Measurements from ENCODE around the gene ZNF687.
"Not testable (repeated sequence)": the region's sequence is repeated elsewhere in the genome, so short reads cannot be mapped to it uniquely, and the experiment has no call there.

ZNF687 gene

DNA sequence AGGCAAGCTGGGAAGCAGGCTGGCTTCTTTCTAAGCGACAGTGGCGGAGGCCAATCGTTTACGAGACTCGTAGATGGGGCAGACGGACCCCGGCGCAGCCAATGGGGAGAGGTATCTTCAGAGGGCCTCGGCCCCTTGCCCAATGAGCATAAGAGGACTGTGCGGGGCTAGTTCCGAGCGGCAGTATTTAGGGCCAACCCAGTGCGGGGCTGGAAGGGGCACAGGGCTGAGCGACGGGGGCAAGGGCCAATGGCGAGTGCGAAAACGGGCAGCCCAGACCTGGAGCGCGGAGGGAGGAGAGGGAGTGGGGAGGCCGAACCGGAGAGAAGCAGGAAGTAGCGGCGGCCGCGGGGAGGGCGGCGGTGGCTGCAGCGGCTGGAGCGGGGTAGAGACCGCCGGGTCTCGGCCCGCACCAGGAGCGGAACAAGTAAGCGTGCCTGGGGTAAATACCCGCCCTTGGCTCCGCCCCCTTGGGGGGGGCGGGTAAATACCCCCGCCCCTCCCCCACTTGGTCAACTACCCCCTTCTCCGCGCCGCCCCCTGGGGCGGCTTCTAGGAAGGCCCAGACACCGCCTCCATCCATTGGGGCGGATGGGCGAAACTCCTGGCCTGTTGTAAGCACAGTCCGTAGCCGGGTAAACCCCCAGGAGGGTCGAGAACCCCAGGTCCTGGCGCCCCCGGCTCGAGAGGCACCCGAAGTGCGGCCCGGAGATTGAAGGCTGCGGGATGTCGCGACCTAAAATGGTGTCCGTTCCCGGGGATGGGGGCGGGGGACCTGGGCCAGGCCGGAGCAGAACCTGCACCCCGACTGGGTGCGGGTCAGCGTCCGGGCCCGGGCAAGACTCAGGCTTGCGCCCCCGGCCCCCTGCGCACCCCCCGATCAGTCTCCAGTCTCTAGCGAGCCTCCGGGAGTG, at the start of gene ZNF687:
Gene ZNF687, plus strand, starts transcription at position 331 of the 914 bp plus-strand sequence. CDS start 3,993 bp downstream, outside the sequence.
- peak; percentile 100 for DNase-seq (ENCODE audit: low spot score)

GRCh38 chr1:151235235-151235634, 46.9 kb upstream of the ZNF687 start:
- DNase-seq (ENCODE audit: low spot score), result no peak

GRCh38 chr1:151237678-151238466, 44.2 kb upstream of the ZNF687 start:
- DNase-seq (ENCODE audit: low spot score), result no peak

- no peak for DNase-seq (ENCODE audit: low spot score)
These were observed 43.7 kb upstream of the ZNF687 start for GRCh38 chr1:151238467-151238739.

DNA sequence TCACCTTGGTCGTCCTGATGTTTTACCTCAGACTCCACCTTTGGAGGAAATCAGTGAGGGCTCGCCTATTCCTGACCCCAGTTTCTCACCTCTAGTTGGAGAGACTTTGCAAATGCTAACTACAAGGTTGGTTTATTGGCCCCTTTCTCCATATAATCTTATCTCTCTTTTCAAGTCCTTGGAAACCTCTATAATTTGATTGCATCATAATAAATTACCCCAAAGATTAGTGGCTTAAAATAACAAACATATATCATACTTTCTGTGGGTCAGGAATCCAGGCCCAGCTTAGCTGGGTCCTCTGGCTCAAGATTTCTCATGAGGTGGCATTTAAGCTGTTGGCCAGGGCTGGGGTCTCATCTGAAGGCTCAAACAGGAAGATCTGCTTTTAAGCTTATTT, 39.7 kb upstream of the ZNF687 start:
- DNase-seq (ENCODE audit: low spot score), result no peak

DNA sequence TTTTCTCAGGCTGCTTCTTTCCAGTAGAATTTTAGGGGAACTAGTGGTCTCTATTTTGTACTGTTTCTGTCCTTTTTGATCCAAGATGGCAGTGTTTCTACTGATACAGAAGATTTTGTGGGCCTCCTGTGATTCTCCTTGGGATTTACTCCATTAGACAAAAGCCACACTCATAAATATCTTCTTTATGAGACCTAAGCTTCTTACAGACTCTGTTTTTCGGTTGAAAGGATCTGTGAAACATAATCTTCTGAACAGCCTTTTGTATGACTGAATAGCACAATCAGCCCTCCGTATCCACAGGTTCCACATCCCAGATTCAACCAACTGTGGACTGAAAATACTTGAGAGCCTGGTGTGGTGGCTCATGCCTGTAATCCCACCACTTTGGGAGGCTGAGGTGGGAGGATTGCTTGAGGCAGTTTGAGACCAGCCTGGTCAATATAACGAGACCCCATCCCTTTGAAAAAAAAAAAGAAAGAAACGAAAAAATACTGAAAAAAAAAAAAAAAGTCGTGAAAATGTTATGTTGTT, 38.3 kb upstream of the ZNF687 start:
- no peak for DNase-seq (ENCODE audit: low spot score)

DNA sequence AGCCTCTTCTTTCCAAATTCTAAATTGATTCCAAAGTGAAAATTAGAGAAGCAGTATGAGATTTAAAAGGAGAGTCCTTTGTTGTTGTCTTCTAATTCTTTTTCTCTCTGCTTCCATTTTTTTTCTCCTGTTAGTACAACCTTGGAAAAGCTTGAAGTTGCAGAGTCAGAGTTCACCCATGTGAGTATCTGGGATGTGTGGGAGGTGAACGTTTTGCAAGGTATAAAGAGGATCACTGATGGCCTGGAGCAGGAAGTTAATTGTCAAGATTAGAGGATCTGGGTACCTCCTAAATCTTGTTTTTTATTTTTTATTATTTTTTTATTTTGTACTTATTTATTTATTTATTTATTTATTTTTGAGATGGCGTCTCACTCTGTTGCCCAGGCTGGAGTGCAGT, 35.3 kb upstream of the ZNF687 start:
- no peak for DNase-seq (ENCODE audit: low spot score)

DNA sequence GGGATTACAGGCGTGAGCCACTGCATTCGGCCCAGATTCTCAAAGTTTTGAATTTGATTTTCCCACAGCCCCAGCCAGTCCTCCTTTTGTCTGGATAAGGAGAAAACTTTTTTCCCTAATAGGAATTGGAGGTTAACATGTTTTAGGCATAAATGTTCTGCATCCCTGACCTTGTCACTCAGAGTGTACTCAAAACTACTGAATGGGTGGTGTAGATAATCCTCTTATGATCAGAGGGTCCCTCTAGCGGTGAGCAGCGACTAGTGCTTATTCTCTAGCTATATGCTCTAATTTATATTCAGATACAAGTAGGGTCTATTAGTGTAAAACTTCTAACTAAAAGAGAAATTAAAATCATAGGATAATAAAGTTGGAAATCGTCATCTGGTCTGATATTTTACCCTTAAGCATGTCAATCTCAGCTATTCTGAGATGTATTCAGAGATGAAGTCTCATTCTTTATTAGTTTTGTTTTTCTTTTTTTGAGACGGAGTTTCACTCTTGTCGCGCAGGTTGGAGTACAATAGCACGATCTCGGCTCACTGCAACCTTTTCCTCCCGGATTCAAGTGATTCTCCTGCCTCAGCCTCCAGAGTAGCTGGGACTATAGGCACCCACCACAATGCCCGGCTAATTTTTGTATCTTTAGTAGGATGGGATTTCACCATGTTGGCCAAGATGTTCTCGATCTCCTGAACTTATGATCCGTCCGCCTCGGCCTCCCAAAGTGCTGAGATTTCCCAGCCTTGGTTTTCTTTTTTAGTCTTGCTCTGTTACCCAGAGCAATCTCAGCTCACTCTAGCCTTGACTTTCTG, 30.2 kb upstream of the ZNF687 start:
- DNase-seq (ENCODE audit: low spot score), result no peak

DNA sequence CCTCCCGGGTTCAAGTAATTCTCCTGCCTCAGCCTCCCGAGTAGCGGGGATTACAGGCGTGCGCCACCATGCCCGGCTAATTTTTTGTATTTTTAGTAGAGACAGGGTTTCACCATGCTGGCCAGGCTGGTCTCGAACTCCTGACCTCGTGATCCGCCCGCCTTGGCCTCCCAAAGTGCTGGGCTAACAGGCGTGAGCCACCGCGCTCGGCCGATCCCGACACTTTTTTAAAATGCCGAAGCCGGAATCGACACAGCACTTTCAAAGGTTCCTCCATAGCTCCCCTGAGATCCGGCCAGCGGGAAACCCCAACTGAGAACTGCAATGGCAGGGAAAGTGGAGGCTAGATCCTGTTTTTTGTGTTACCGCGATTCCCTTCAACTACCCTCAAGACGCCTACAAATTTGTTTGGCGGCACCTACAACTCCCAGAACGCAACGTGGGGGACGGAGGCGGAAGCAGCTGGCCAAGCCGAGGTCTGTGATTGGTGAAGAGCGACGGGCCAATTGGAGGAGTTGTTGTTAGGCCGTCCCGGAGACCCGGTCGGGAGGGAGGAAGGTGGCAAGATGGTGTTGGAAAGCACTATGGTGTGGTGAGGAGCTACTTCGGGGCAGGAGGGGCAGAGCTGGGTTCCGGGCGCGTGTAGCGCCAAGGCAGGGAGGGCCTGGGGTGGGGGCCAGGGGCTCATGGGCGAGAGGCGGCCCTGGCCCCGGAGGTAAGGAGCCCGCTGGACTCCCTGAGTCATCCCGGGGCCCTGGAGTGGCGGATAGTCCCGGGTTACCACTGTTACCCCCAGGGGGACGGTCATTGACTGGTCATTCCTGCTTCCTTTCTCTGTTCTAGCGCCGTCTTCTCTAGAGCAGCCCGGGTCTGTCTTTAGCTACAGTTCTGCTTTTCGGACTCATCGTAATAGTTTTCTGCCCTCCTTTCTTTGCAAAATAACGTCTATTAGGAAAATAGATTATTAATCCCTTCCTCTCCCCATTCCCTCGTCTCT, 27.6 kb upstream of the ZNF687 start, which contains the start of gene PSMD4:
Gene PSMD4, plus strand, starts transcription at position 518 of the 997 bp plus-strand sequence. Its CDS starts 49 bp downstream, at position 567.
- peak; percentile 96 for DNase-seq (ENCODE audit: low spot score)

DNA sequence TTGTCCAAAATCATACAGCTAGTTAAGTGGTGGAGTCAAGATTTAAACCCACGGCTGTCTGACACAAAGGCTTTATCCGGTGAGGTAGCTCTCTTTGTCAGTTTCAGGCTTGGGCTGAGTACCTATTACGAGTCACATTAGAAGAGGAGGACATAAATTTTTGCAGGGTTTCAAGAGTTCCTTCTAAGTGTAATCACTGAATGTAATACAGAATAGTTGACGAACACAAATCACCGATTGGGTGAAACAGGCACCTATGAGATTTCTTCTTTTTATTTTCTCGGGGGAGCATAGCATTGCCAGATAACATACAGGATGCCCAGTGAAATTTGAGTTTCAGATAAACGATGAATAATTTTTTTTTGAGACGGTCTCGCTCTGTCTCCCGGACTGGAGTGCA, 26.7 kb upstream of the ZNF687 start:
- no peak for DNase-seq (ENCODE audit: low spot score)

- no peak for DNase-seq (ENCODE audit: low spot score)
These were observed 22.7 kb upstream of the ZNF687 start for GRCh38 chr1:151259351-151259750.

- DNase-seq (ENCODE audit: low spot score), result no peak
These were observed 16.5 kb upstream of the ZNF687 start for GRCh38 chr1:151265446-151266236.

DNA sequence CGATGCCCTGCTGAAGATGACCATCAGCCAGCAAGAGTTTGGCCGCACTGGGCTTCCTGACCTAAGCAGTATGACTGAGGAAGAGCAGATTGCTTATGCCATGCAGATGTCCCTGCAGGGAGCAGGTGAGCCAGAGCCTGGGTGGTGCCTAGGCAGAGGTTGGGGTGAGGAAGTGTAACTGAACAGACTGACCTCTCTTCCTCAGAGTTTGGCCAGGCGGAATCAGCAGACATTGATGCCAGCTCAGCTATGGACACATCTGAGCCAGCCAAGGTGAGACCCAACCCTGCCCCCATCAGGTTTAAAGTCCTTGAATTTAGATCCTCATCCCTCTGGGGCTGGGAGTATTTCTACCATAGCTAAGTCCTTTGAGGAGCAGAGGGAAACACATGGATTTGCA, 15.8 kb upstream of the ZNF687 start:
- DNase-seq (ENCODE audit: low spot score), result no peak

GRCh38 chr1:151266821-151267220, 15.3 kb upstream of the ZNF687 start:
- no peak for DNase-seq (ENCODE audit: low spot score)

- DNase-seq (ENCODE audit: low spot score), result no peak
These were observed 14.3 kb upstream of the ZNF687 start for GRCh38 chr1:151267760-151268159.

- DNase-seq (ENCODE audit: low spot score), result no peak
These were observed 8.1 kb upstream of the ZNF687 start for GRCh38 chr1:151273924-151274466.

GRCh38 chr1:151275341-151275740, 6.8 kb upstream of the ZNF687 start:
- DNase-seq (ENCODE audit: low spot score), result not testable (repeated sequence)

GRCh38 chr1:151277249-151277648, 4.8 kb upstream of the ZNF687 start:
- no peak for DNase-seq (ENCODE audit: low spot score)

DNA sequence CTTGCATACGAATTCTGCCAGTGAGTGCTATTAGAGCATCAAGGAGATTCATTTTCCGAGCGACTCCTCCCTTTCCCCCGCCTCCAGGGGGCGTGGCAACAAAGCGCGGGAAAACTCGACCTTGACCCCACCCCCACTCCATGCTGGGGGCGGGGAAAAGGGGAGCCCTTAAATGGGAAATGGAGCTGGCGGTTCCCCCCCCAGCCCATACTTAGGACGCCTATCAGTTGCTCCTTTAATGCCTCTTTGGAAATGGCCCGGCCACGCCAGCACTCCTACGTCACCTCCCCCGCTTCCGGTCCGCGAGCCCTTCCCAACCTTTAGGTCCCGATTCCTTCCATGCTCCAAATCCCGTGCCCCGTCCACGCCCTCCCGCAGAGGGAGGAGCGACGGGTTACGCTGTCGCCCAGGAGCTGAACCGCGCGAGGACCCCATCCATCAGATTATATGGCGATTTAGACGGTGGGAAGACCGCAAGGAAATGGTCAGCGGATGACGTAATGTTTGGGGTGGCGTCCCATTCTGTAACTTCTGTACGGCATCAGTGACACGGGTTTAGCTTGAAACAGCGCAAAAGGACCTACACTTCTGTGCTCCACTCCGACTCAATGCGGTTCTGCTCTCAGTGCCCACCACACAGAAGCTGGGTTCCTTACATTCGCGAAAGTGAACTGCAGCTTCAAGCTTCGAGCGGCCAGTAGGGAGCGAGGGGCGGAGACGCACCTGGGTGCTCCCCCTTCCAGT, 702 bp upstream of the ZNF687 start:
- peak; percentile 97 for DNase-seq (ENCODE audit: low spot score)

All from left forelimb (tissue), 1 donor.